ENCODE data around the gene CHST6.
A peak's percentile ranks its signal among the peaks of the same experiment; 100 is the strongest.
"Not testable (repeated sequence)": the region's sequence is repeated elsewhere in the genome, so short reads cannot be mapped to it uniquely, and the experiment has no call there.

GRCh38 chr16:75516189-75516966 is 21.1 kb upstream of the CHST6 start:
- not testable (repeated sequence) for TF ChIP-seq POLR2A (IDR thresholded peaks at IDR 0.05)
- TF ChIP-seq, protein P1, sequence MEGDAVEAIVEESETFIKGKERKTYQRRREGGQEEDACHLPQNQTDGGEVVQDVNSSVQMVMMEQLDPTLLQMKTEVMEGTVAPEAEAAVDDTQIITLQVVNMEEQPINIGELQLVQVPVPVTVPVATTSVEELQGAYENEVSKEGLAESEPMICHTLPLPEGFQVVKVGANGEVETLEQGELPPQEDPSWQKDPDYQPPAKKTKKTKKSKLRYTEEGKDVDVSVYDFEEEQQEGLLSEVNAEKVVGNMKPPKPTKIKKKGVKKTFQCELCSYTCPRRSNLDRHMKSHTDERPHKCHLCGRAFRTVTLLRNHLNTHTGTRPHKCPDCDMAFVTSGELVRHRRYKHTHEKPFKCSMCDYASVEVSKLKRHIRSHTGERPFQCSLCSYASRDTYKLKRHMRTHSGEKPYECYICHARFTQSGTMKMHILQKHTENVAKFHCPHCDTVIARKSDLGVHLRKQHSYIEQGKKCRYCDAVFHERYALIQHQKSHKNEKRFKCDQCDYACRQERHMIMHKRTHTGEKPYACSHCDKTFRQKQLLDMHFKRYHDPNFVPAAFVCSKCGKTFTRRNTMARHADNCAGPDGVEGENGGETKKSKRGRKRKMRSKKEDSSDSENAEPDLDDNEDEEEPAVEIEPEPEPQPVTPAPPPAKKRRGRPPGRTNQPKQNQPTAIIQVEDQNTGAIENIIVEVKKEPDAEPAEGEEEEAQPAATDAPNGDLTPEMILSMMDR (IDR thresholded peaks at IDR 0.05): peak in 2 of 4 donors; percentile 3 to 8

All from right lobe of liver (tissue), 4 donors.